Measurements from ENCODE around the gene EYA4. TPM values are rescaled to one million over a fixed set of nuclear protein-coding genes. Genes with fewer than 3 reads are reported as not detected.

EYA4 gene
- total RNA-seq, 4 donors from 2014 or later = 0.13 to 0.17 TPM; not detected in 2

DNA sequence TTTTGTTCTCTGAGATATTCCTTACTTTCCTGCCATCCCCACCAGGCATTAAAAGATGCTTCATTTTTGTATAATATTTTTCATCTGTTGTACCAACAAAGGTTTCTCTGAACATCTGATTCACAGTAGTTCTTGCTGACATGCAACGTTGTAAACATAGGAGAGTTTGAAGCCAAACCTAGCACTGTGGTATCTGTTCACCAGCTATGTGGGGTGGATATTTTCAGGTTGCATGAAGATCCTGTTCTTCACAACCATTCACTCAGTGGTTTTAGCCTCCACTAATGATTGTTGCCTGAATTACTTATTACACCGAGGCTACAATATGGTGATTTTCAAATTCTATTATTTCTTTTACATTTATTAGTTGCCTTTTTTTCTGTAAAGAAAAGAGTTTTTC is 56.5 kb downstream of the EYA4 start:
- intact Hi-C loops (cut with DNase I; ENCODE audit: low total_unique reads) = no loop called here
- 53 to 82% methylated on average over 2 of the region's 2 CpGs for WGBS, 2 donors
- DNase-seq (ENCODE audit: low spot score in 2 of 2) = no peak
- no peak overlapping the region for H3K4me3 ChIP-seq (ENCODE audit: low read depth, poor library complexity, severe bottlenecking)
- TF ChIP-seq POLR2A (IDR thresholded peaks at IDR 0.05) (no peak), CTCF (IDR thresholded peaks at IDR 0.05) (no peak)

GRCh38 chr6:133298335-133298734 is 57.2 kb downstream of the EYA4 start:
- DNase-seq (ENCODE audit: low spot score in 2 of 2) = no peak
- intact Hi-C loops (cut with DNase I; ENCODE audit: low total_unique reads) = no loop called here
- H3K4me3 ChIP-seq (ENCODE audit: low read depth, poor library complexity, severe bottlenecking) = no peak overlapping the region
- WGBS, 2 donors = 74 to 90% methylated on average over 3 of the region's 3 CpGs
- TF ChIP-seq CTCF (IDR thresholded peaks at IDR 0.05) (no peak), POLR2A (IDR thresholded peaks at IDR 0.05) (no peak)

GRCh38 chr6:133298801-133299200 is 57.6 kb downstream of the EYA4 start:
- 78 to 91% methylated on average over 4 of the region's 4 CpGs for WGBS, 2 donors
- intact Hi-C loops (cut with DNase I; ENCODE audit: low total_unique reads) = no loop called here
- H3K4me3 ChIP-seq (ENCODE audit: low read depth, poor library complexity, severe bottlenecking) = no peak overlapping the region
- DNase-seq (ENCODE audit: low spot score in 2 of 2) = no peak
- TF ChIP-seq CTCF (IDR thresholded peaks at IDR 0.05) = no peak
- TF ChIP-seq POLR2A (IDR thresholded peaks at IDR 0.05) = no peak

DNA sequence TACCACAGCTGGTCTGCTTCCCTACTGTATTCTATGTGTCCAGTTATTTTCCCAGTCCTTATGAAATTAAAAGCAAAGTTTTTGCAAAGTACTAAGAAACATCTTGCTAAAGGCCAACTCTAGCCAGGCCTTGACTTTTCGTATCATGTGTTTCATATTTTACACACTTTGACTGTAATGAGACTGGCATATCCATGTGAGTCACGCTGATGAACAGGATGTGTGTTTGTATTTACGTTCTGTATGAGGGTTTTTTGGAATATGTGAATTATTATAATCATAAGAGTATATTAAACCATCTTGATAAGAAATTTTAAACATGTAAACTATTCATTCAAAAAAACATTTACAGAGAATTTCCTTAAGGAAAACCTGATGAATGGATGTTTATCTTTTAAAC is 59.7 kb downstream of the EYA4 start:
- no peak for TF ChIP-seq POLR2A (IDR thresholded peaks at IDR 0.05)
- TF ChIP-seq CTCF (IDR thresholded peaks at IDR 0.05) = no peak
- H3K4me3 ChIP-seq (ENCODE audit: low read depth, poor library complexity, severe bottlenecking) = no peak overlapping the region
- intact Hi-C loops (cut with DNase I; ENCODE audit: low total_unique reads) = no loop called here
- DNase-seq (ENCODE audit: low spot score in 2 of 2) = no peak
- WGBS, 2 donors = 70 to 73% methylated on average over 3 of the region's 3 CpGs

- intact Hi-C loops (cut with DNase I; ENCODE audit: low total_unique reads) = no loop called here
- 82 to 83% methylated on average over 5 of the region's 5 CpGs for WGBS, 2 donors
- DNase-seq (ENCODE audit: low spot score in 2 of 2) = no peak
- TF ChIP-seq CTCF (IDR thresholded peaks at IDR 0.05) = no peak
- TF ChIP-seq POLR2A (IDR thresholded peaks at IDR 0.05) = no peak
- no peak overlapping the region for H3K4me3 ChIP-seq (ENCODE audit: low read depth, poor library complexity, severe bottlenecking)
These were observed 60.7 kb downstream of the EYA4 start for GRCh38 chr6:133301835-133302234.

DNA sequence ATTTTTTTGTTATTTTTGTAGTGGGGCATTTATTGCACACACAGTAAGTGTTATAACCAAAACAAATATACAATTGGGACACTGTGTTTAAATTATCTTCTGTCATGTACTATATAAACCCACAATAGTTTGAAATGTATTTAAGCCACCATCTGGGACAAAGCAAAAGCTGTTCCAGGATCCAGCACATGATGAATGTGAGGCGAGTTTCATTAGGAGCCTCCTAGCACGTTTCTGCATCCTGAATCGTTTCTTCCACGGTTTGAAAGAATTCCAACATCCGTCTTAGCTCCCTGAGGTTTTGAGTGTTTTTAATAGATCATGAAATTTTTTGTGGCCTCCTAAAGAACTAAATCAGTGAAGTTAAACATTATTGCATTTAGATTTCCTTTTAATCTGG is 65.8 kb downstream of the EYA4 start:
- intact Hi-C loops (cut with DNase I; ENCODE audit: low total_unique reads) = no loop called here
- H3K4me3 ChIP-seq (ENCODE audit: low read depth, poor library complexity, severe bottlenecking) = no peak overlapping the region
- DNase-seq (ENCODE audit: low spot score in 2 of 2) = no peak
- WGBS, 2 donors = 50 to 57% methylated on average over 5 of the region's 5 CpGs
- TF ChIP-seq POLR2A (IDR thresholded peaks at IDR 0.05) (no peak), CTCF (IDR thresholded peaks at IDR 0.05) (no peak)
